PFSK-1 (cell line): ENCODE data around the gene NPM3.

Source experiments
- FOXP2 ChIP-seq: optimal IDR thresholded peaks from 2 replicates; pipeline ENCODE3; 2011; ENCODE audit warnings: borderline replicate concordance, control low read depth, inconsistent platforms; ENCODE audit not compliant: insufficient read depth; ENCODE audit errors: extremely low read length, extremely low read depth
- POLR2AphosphoS5 ChIP-seq: IDR thresholded peaks from 2 replicates; pipeline ENCODE4 v1.6.1; 2012; ENCODE audit warnings: low read depth, mild to moderate bottlenecking, control low read depth, low read length, moderate library complexity
- REST ChIP-seq, 2 experiments: IDR thresholded peaks; 2 replicates each; pipeline versions ENCODE4 v1.6.1 to v1.8.0; 2011 to 2012; ENCODE audit warnings: low read depth in 2 of 2, low read length in 2 of 2, control low read depth in 1 of 2, inconsistent platforms in 1 of 2, mild to moderate bottlenecking in 1 of 2, moderate library complexity in 1 of 2; ENCODE audit not compliant: insufficient read depth in 1 of 2
- SIN3A ChIP-seq: IDR thresholded peaks from 2 replicates; pipeline ENCODE4 v1.6.1; 2012; ENCODE audit warnings: mild to moderate bottlenecking, low read length, moderate library complexity, borderline replicate concordance; ENCODE audit not compliant: insufficient read depth
- TAF1 ChIP-seq: IDR thresholded peaks from 2 replicates; pipeline ENCODE4 v1.6.1; 2012; ENCODE audit warnings: low read length, control low read depth, borderline replicate concordance; ENCODE audit not compliant: insufficient read depth

NPM3 gene

GRCh38 chr10:101789686-101790085 is 6.4 kb upstream of the NPM3 start:
- TF ChIP-seq FOXP2, result no peak
- TF ChIP-seq TAF1, result no peak
- TF ChIP-seq POLR2AphosphoS5, result no peak
- no peak for TF ChIP-seq SIN3A
- no peak for TF ChIP-seq REST (IDR thresholded peaks at IDR 0.05; ENCODE audit: insufficient read depth in 1 of 2, low read depth in 2 of 2, low read length in 2 of 2)

- TF ChIP-seq FOXP2, result no peak
- no peak for TF ChIP-seq REST (IDR thresholded peaks at IDR 0.05; ENCODE audit: insufficient read depth in 1 of 2, low read depth in 2 of 2, low read length in 2 of 2)
- no peak for TF ChIP-seq POLR2AphosphoS5
- TF ChIP-seq TAF1, result no peak
- no peak for TF ChIP-seq SIN3A
Observed at GRCh38 chr10:101785801-101786200, 2.6 kb upstream of the NPM3 start.

GRCh38 chr10:101784558-101784957 is 1.3 kb upstream of the NPM3 start:
- TF ChIP-seq REST (IDR thresholded peaks at IDR 0.05; ENCODE audit: insufficient read depth in 1 of 2, low read depth in 2 of 2, low read length in 2 of 2), result no peak
- no peak for TF ChIP-seq TAF1
- no peak for TF ChIP-seq FOXP2
- TF ChIP-seq SIN3A, result no peak
- no peak for TF ChIP-seq POLR2AphosphoS5

- TF ChIP-seq FOXP2, result no peak
- no peak for TF ChIP-seq REST (IDR thresholded peaks at IDR 0.05; ENCODE audit: insufficient read depth in 1 of 2, low read depth in 2 of 2, low read length in 2 of 2)
- no peak for TF ChIP-seq SIN3A
- no peak for TF ChIP-seq TAF1
- TF ChIP-seq POLR2AphosphoS5, result peak; percentile 23; the same call in 1 of the 2 replicates
Observed at GRCh38 chr10:101783736-101784118, 481 bp upstream of the NPM3 start.
